SK-N-SH (cell line): ENCODE measurements around the gene MLLT1. TPM values are rescaled to one million over a fixed set of nuclear protein-coding genes. Genes with fewer than 3 reads are reported as not detected.

Experiments used
- CTCF ChIA-PET: fragments of 300-600, 350-600 bp; formaldehyde crosslinking; extraction: SDS; loops from one replicate; lab custom pipeline; 2021; lab: Yijun Ruan, JAX
- POLR2A ChIA-PET: fragments of 350-600 bp; sonication (Branson Sonifier 250); formaldehyde crosslinking; extraction: SDS; loops from one replicate; lab custom pipeline; 2020; ENCODE audit warnings: antibody characterized with exemption, inconsistent platforms; lab: Yijun Ruan, JAX
- DNase-seq: peaks from one replicate; pipeline ENCODE4 v3.0.0; 2012
- H2AFZ ChIP-seq: fragments of 200-600 bp; sonication (generic); 2 replicates; pipeline ENCODE4 v1.8.1; 2016; ENCODE audit warnings: antibody characterized with exemption, mild to moderate bottlenecking, low read depth
- H3F3A ChIP-seq: fragments of 200-600 bp; sonication (generic); replicated peaks from 2 replicates; pipeline ENCODE3; 2016; ENCODE audit warnings: antibody characterized with exemption, mild to moderate bottlenecking; ENCODE audit not compliant: insufficient read depth
- H3K27ac ChIP-seq, 2 experiments: fragments of 200-500 bp in 1 of 2; fragments of 200-600 bp in 1 of 2; sonication (Bioruptor generic) in 1 of 2; sonication (generic), shearing (Covaris generic) in 1 of 2; 2 replicates each; pipeline versions ENCODE4 v1.5.1 to v1.6.1; 2014 to 2016; ENCODE audit warnings: low read depth in 2 of 2, inconsistent platforms in 1 of 2, low read length in 1 of 2, mild to moderate bottlenecking in 1 of 2, mixed read lengths in 1 of 2
- H3K27me3 ChIP-seq: fragments of 200-600 bp; sonication (generic), shearing (Covaris generic); 2 replicates; pipeline ENCODE4 v1.6.1; 2016; ENCODE audit warnings: mixed run types; ENCODE audit not compliant: insufficient read depth
- H3K36me3 ChIP-seq, 2 experiments: fragments of 200-500 bp in 1 of 2; fragments of 200-600 bp in 1 of 2; sonication (Bioruptor generic) in 1 of 2; sonication (generic) in 1 of 2; replicated peaks in 1 of 2; 2 replicates each; pipeline versions ENCODE3 to v1.5.1; 2014 to 2016; ENCODE audit warnings: low read length in 1 of 2, mild to moderate bottlenecking in 1 of 2; ENCODE audit not compliant: insufficient read depth in 2 of 2, control insufficient read depth in 1 of 2
- H3K4me1 ChIP-seq, 2 experiments: fragments of 200-500 bp in 1 of 2; fragments of 200-600 bp in 1 of 2; sonication (Bioruptor generic) in 1 of 2; sonication (generic), shearing (Covaris generic) in 1 of 2; 2 replicates each; pipeline versions ENCODE4 v1.5.1 to v1.6.1; 2014 to 2016; ENCODE audit warnings: low read depth in 1 of 2, low read length in 1 of 2, mixed run types in 1 of 2; ENCODE audit not compliant: insufficient read depth in 2 of 2, control insufficient read depth in 1 of 2
- H3K4me2 ChIP-seq: fragments of 200-600 bp; sonication (generic), shearing (Covaris generic); 2 replicates; pipeline ENCODE4 v1.6.1; 2017; ENCODE audit warnings: mixed run types
- H3K4me3 ChIP-seq, 2 experiments: fragments of 200-500 bp in 1 of 2; fragments of 200-600 bp in 1 of 2; sonication (Bioruptor generic) in 1 of 2; sonication (generic), shearing (Covaris generic) in 1 of 2; 2 replicates each; pipeline versions ENCODE4 v1.5.1 to v1.8.1; 2014 to 2016; ENCODE audit warnings: low read depth in 2 of 2, inconsistent platforms in 1 of 2, low read length in 1 of 2, mild to moderate bottlenecking in 1 of 2, mixed read lengths in 1 of 2, moderate library complexity in 1 of 2
- H3K79me2 ChIP-seq: fragments of 200-600 bp; sonication (generic); 2 replicates; pipeline ENCODE4 v1.8.1; 2017; ENCODE audit warnings: mild to moderate bottlenecking; ENCODE audit not compliant: insufficient read depth
- H3K9ac ChIP-seq: fragments of 200-600 bp; sonication (generic); 2 replicates; pipeline ENCODE4 v1.6.1; 2017; ENCODE audit warnings: mixed run types
- H3K9me2 ChIP-seq: fragments of 200-600 bp; sonication (generic); 2 replicates; pipeline ENCODE4 v1.6.1; 2017; ENCODE audit warnings: mixed run types
- H3K9me3 ChIP-seq: fragments of 200-600 bp; sonication (generic); 2 replicates; pipeline ENCODE4 v1.6.1; 2017; ENCODE audit warnings: mixed run types, mild to moderate bottlenecking, moderate library complexity
- H4K20me1 ChIP-seq: fragments of 200-600 bp; sonication (generic); 2 replicates; pipeline ENCODE4 v1.6.1; 2017; ENCODE audit warnings: mild to moderate bottlenecking, mixed run types; ENCODE audit not compliant: insufficient read depth
- CHD2 ChIP-seq: fragments of 150-350 bp; IDR thresholded peaks from 2 replicates; pipeline ENCODE4 v1.6.1; 2018; ENCODE audit warnings: low read length; ENCODE audit not compliant: partially characterized antibody
- CTCF ChIP-seq: fragments of 200-600 bp; sonication (generic); IDR thresholded peaks from 2 replicates; pipeline ENCODE4 v1.6.1; 2017; ENCODE audit warnings: antibody characterized with exemption, mild to moderate bottlenecking, moderate library complexity
- ELF1 ChIP-seq: IDR thresholded peaks from 2 replicates; pipeline ENCODE4 v1.4.0; 2012
- FOSL2 ChIP-seq: IDR thresholded peaks from 2 replicates; pipeline ENCODE4 v1.4.0; 2012; ENCODE audit warnings: low read depth, mild to moderate bottlenecking, moderate library complexity, borderline replicate concordance
- GATA2 ChIP-seq: sonication (generic); formaldehyde crosslinking; IDR thresholded peaks from 2 replicates; pipeline ENCODE4 v1.5.0; 2020; ENCODE audit warnings: mild to moderate bottlenecking, missing genetic modification reagents
- NRF1 ChIP-seq: IDR thresholded peaks from 2 replicates; pipeline ENCODE4 v1.6.1; 2012; ENCODE audit warnings: low read depth, mild to moderate bottlenecking, low read length
- RCOR1 ChIP-seq: fragments of 150-350 bp; IDR thresholded peaks from 2 replicates; pipeline ENCODE4 v1.6.1; 2017; ENCODE audit warnings: antibody characterized with exemption, low read length
- SIN3A ChIP-seq: IDR thresholded peaks from 2 replicates; pipeline ENCODE4 v1.6.1; 2012; ENCODE audit warnings: low read depth, mild to moderate bottlenecking, low read length, moderate library complexity, borderline replicate concordance
- TEAD4 ChIP-seq: IDR thresholded peaks from 2 replicates; pipeline ENCODE4 v1.4.0; 2012; ENCODE audit warnings: mild to moderate bottlenecking, borderline replicate concordance; ENCODE audit not compliant: insufficient read depth
- USF1 ChIP-seq: IDR thresholded peaks from 2 replicates; pipeline ENCODE4 v1.4.0; 2012; ENCODE audit warnings: low read depth, borderline replicate concordance
- ZBTB33 ChIP-seq: IDR thresholded peaks from 2 replicates; pipeline ENCODE4 v1.4.0; 2012; ENCODE audit warnings: low read depth, borderline replicate concordance
- WGBS: methylation state at CpG from one replicate; pipeline ENCODE4 v1.1.6; 2017; ENCODE audit warnings: low lambda C conversion rate; 5-methylcytosine and 5-hydroxymethylcytosine counted together
- polyA plus RNA-seq, 3 experiments: library from polyadenylated mRNA; depleted of rRNA; stranded (reverse); fragments of >200 nt; gene quantifications; 2 replicates each; pipeline ENCODE4 v1.2.3, GENCODE V29; 2012

The MLLT1 gene
- polyA plus RNA-seq, 1 of the 3 experiments (the other 2 are of a cell fraction), result 19.0 TPM

- TF ChIP-seq CTCF, result peak; percentile 36
- no peak for TF ChIP-seq ZBTB33
- peak; percentile 78 for TF ChIP-seq RCOR1
- no peak for TF ChIP-seq FOSL2
- no peak for TF ChIP-seq TEAD4
- peak; percentile 41 for TF ChIP-seq CHD2
- TF ChIP-seq GATA2 (CRISPR knock-in tag), result peak; percentile 18; the same call in 1 of the 2 replicates
- TF ChIP-seq USF1, result no peak
- no peak for TF ChIP-seq ELF1
- no peak for TF ChIP-seq NRF1
- 0 out of 2 replicates have a peak, but pooled peaks have one; percentile 8 for TF ChIP-seq SIN3A
Measured at GRCh38 chr19:6271721-6272410, 7.9 kb downstream of the MLLT1 start (continued).

- H3K27ac ChIP-seq, result peak overlapping the region in 1 of 2 experiments; percentile 99; a peak in 2 of 4 replicates
- no peaks in the 10 kb centered on the region for H3K9me3 ChIP-seq
- H3K36me3 ChIP-seq, result peaks cover 5 to 23% of the 10 kb centered on the region in 2 experiments
- 74% methylated on average over 8 of the region's 9 CpGs for WGBS
- CTCF ChIA-PET, result interaction anchor here (0.9 to 3.8 kb wide), 21 partner anchors 11 to 226 kb away, joined by 3 to 52 read pairs (median 4); no protein-coding TSS in a partner anchor
- DNase-seq, result peak; percentile 67
- no peak for TF ChIP-seq GATA2 (CRISPR knock-in tag)
- peak; percentile 43 for TF ChIP-seq CTCF
- peaks cover 35 to 72% of the 10 kb centered on the region in 2 experiments for H3K4me1 ChIP-seq
- H3K27me3 ChIP-seq, result no peaks in the 10 kb centered on the region
- no peak overlapping the region for H3K4me3 ChIP-seq
- POLR2A ChIA-PET, result no interaction called here
- H3K9me2 ChIP-seq, result no peaks in the 10 kb centered on the region
- no peak overlapping the region for H2AFZ ChIP-seq
- peaks cover 90% of the 10 kb centered on the region for H3K79me2 ChIP-seq
- H4K20me1 ChIP-seq, result peaks cover 67% of the 10 kb centered on the region
- no peak overlapping the region for H3K9ac ChIP-seq
- H3K4me2 ChIP-seq, result peak overlapping the region; percentile 82; the same call in 1 of the 2 replicates
- peaks cover 14% of the 10 kb centered on the region for H3F3A ChIP-seq
Measured at GRCh38 chr19:6271251-6271650, 8.5 kb downstream of the MLLT1 start.
